NCI-H2107 (cell line): Measurements from ENCODE around the gene ZBTB48.
"Not testable (repeated sequence)": the region's sequence is repeated elsewhere in the genome, so short reads cannot be mapped to it uniquely, and the experiment has no call there.

Source experiments
- DNase-seq: peaks from one replicate; lab custom pipeline; 2025; lab: John Stamatoyannopoulos, UW

Gene ZBTB48

DNA sequence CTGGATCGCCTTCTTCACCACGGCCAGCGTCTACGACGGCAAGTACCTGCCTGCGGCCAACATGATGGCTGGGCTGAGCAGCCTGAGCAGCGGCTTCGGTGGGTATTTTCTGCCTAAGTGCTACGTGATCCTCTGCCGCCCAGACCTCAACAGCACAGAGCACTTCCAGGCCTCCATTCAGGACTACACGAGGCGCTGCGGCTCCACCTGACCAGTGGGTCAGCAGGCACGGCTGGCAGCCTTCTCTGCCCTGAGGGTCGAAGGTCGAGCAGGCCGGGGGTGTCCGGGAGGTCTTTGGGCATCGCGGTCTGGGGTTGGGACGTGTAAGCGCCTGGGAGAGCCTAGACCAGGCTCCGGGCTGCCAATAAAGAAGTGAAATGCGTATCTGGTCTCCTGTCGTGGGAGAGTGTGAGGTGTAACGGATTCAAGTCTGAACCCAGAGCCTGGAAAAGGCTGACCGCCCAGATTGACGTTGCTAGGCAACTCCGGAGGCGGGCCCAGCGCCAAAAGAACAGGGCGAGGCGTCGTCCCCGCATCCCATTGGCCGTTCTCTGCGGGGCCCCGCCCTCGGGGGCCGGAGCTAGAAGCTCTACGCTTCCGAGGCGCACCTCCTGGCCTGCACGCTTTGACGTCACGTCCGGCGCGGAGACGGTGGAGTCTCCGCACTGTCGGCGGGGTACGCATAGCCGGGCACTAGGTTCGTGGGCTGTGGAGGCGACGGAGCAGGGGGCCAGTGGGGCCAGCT is at the start of gene ZBTB48:
Gene ZBTB48, plus strand, starts transcription at position 621 of the 745 bp plus-strand sequence. CDS start 616 bp downstream, outside the sequence.
- peak; percentile 73 for DNase-seq

GRCh38 chr1:6530504-6531160 is 49.2 kb upstream of the ZBTB48 start:
- DNase-seq, result no peak

DNA sequence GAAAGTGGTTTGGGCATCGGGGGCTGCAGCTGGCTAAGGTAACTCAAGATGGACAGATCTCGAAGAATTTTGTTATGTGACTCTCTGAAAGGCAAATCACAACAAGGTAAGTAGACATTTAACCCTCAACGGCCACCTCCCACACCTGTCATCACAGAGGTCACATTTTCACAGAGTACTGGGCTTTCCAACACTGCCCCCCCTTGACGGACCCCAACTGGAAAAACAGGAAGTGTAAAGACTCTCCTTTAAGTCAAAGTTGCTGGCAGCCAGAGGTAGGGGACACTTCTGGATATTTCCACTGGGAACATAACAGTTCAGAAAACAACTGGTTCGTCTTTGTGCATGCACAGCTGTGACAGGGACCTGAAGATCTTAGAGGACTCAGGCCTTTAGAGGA is 47.8 kb upstream of the ZBTB48 start:
- no peak for DNase-seq

- no peak for DNase-seq
Measured at GRCh38 chr1:6534248-6534822, 45.5 kb upstream of the ZBTB48 start.

- DNase-seq, result no peak
Measured at GRCh38 chr1:6535214-6535613, 44.6 kb upstream of the ZBTB48 start.

- no peak for DNase-seq
Measured at GRCh38 chr1:6536291-6536690, 43.5 kb upstream of the ZBTB48 start.

GRCh38 chr1:6538956-6539355 is 40.8 kb upstream of the ZBTB48 start:
- no peak for DNase-seq

DNA sequence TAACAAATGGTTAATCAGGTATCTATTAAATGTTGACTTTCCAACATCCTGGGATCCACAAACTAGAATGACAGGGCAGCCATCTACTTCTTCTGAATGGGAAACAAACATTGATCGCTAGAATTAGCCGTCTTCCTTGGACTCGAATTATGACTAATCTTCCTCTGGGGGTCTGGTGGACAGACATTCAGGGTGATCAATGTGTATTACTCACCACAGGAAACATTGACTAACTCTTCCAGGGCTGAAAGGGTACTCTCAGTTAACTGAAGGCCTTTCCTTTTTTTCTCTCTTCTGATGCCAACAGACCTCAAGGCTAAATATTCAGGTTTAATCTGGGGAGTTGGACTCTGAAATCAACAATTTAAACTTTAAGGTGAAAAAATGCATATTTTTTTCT is 35.0 kb upstream of the ZBTB48 start:
- no peak for DNase-seq

- no peak for DNase-seq
Measured at GRCh38 chr1:6545276-6546112, 34.3 kb upstream of the ZBTB48 start.

DNA sequence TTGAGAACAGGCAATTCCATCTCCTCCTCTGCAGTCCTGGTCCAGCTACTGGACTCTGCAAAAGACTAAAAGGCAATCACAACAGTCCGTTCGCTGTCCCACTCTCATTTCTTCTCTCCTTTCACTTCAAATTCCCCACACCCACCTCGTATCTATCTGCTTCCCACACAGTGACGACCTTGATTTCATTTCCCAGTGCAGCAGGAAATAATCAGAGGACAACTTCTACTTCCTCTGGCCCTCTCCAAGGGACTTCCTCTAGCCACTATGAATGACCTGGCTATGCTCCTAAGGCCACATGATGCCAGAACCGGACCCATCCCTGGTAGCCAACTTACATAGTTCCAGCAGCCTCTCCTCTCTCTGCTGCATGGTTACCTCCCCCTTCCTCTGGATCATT is 33.5 kb upstream of the ZBTB48 start:
- DNase-seq, result no peak

DNA sequence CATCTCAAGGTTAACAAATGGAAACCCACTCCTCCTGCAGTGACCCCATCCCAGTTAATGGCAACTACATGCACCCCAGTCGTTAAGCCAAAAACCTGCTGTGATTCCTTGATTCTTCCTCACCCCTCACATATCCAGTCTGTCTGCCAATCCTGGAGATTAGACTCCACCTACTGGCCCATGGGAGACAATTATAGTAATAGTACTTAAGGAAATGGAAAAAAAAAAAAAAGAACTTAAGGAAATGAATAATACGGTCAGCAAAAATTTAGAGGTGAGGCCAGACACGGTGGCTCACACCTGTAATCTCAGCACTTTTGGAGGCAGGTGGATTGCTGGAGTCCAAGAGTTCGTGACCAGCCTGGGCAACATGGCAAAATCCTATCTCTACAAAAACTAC is 32.5 kb upstream of the ZBTB48 start:
- no peak for DNase-seq

- peak; percentile 35 for DNase-seq
Measured at GRCh38 chr1:6554031-6554906, 25.5 kb upstream of the ZBTB48 start, which contains the start of gene NOL9. TSS of gene NOL9 (minus strand) at chr1:6554513. CDS start at chr1:6554502, 11 bp downstream.

GRCh38 chr1:6554907-6555778 is 24.7 kb upstream of the ZBTB48 start, which contains the start of gene TAS1R1:
TSS of gene TAS1R1 (plus strand) at chr1:6555307. CDS start at chr1:6555374, 67 bp downstream.
- DNase-seq, result no peak

DNA sequence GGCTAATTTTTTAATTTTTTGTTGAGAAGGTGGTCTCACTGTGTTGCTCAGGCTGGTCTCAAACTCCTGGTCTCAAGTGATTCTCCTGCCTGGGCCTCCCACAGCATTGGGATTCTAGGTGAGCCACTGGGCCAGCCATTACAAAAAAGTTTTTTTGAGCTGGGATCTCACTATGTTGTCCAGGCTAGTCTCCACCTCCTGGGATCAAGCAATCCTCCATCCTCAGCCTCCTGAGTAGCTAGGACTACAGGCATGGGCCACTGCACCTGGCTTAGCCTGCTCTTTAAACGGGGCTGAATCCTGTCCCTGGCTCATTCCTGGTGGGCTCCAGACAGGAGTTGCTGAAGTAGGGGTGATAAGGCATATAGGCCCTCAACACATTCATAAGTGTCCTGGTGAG is 22.2 kb upstream of the ZBTB48 start:
- DNase-seq, result no peak

DNA sequence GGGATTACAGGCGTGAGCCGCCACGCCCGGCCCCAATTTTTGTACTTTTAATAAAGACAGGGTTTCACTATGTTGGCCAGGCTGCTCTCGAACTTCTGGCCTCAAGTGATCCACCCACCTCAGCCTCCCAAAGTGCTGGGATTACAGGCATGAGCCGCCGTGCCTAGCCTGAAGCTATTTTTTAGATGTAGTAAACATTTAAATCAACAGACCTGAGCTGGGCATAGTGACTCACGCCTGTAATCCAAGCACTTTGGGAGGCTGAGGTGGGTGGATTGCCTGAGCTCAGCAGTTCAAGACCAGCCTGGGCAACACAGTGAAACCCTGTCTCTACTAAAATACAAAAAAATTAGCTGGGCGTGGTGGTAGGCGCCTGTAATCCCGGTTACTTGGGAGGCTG is 20.6 kb upstream of the ZBTB48 start:
- not testable (repeated sequence) for DNase-seq

DNA sequence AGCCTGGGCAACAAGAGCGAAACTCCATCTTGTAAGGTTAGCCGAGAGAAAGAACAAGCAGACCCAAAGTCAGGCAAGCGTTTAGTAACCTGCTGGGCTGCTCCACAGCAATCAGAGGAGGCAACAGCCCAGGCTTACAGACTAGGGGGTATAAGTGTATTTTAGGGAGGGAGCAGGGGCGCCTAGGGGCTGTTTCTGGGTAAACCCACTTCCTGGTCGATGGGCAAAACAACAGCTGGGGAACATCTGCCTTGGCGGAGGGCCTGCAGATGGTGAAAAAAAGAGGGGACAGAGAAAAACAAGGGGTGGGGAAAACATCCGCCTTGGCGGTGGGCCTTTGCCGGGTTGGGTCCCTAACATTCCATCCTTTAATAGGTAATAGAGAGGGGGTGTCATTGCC is 19.5 kb upstream of the ZBTB48 start:
- no peak for DNase-seq

- no peak for DNase-seq
Measured at GRCh38 chr1:6569033-6569432, 10.8 kb upstream of the ZBTB48 start.

DNA sequence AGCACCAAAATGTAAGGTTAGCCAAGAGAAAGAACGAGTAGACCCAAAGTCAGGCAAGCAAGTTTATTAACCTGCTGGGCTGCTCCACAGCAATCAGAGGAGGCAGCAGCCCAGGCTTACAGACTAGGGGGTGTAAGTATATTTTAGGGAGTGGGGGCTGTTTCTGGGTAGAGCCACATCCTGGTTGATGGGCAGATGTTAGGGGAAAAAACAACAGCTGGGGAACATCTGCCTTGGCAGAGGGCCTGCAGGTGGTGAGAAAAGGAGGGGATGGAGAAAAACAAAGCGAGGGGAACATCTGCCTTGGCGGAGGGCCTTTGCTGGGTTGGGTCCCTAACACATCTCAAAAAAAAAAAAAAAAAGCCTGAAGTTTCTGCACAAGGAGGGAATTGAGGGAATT is 9.7 kb upstream of the ZBTB48 start:
- DNase-seq, result no peak

- DNase-seq, result no peak
Measured at GRCh38 chr1:6570987-6571386, 8.8 kb upstream of the ZBTB48 start.
